ENCODE results near the gene GSKIP. TPM values are rescaled to one million over a fixed set of nuclear protein-coding genes. Genes with fewer than 3 reads are reported as not detected.

Gene GSKIP
- polyA plus RNA-seq, 12 donors, result 9.2 to 22.4 (median 14.4) TPM; not detected in 1

GRCh38 chr14:96368534-96368933 is 5.2 kb downstream of the GSKIP start:
- DNase-seq, result no peak

GRCh38 chr14:96370528-96370927 is 7.2 kb downstream of the GSKIP start:
- DNase-seq, result no peak

- no peak for DNase-seq
Measured at GRCh38 chr14:96373538-96373937, 10.2 kb downstream of the GSKIP start.

GRCh38 chr14:96376093-96376492 is 12.8 kb downstream of the GSKIP start:
- no peak for DNase-seq

- DNase-seq, result no peak
Measured at GRCh38 chr14:96380735-96381134, 17.4 kb downstream of the GSKIP start.

GRCh38 chr14:96383445-96383844 is 20.1 kb downstream of the GSKIP start:
- no peak for DNase-seq

- no peak for DNase-seq
Measured at GRCh38 chr14:96384053-96384452, 20.7 kb downstream of the GSKIP start.

GRCh38 chr14:96384740-96385139 is 21.4 kb downstream of the GSKIP start:
- no peak for DNase-seq

- DNase-seq, result no peak
Measured at GRCh38 chr14:96385385-96385784, 22.1 kb downstream of the GSKIP start.

GRCh38 chr14:96390965-96391292 is 27.6 kb downstream of the GSKIP start:
- DNase-seq, result no peak

- DNase-seq, result peak; percentile 78
Measured at GRCh38 chr14:96391293-96392118, 28.2 kb downstream of the GSKIP start.

- DNase-seq, result no peak
Measured at GRCh38 chr14:96393071-96393691, 29.9 kb downstream of the GSKIP start.

- no peak for DNase-seq
Measured at GRCh38 chr14:96394047-96394815, 30.9 kb downstream of the GSKIP start.

- DNase-seq, result no peak
Measured at GRCh38 chr14:96398432-96398831, 35.1 kb downstream of the GSKIP start.

- no peak for DNase-seq
Measured at GRCh38 chr14:96398921-96399320, 35.6 kb downstream of the GSKIP start.

- no peak for DNase-seq
Measured at GRCh38 chr14:96399405-96399804, 36.1 kb downstream of the GSKIP start.

GRCh38 chr14:96400495-96400894 is 37.2 kb downstream of the GSKIP start:
- DNase-seq, result no peak

GRCh38 chr14:96403409-96403808 is 40.1 kb downstream of the GSKIP start:
- no peak for DNase-seq

GRCh38 chr14:96405677-96406076 is 42.4 kb downstream of the GSKIP start:
- no peak for DNase-seq

GRCh38 chr14:96407935-96408570 is 44.7 kb downstream of the GSKIP start:
- DNase-seq, result no peak

GRCh38 chr14:96408608-96409007 is 45.3 kb downstream of the GSKIP start:
- DNase-seq, result no peak

- no peak for DNase-seq
Measured at GRCh38 chr14:96409701-96410100, 46.4 kb downstream of the GSKIP start.

Measured in muscle of arm (tissue), 12 donors.